ENCODE measurements around the gene ECT2L. TPM values are rescaled to one million over a fixed set of nuclear protein-coding genes. Genes with fewer than 3 reads are reported as not detected.

Gene ECT2L
- total RNA-seq, 1 donor from 2014 or later: not detected

- H3K4me1 Mint-ChIP-seq (ENCODE audit: unreplicated experiment): no peaks in the 10 kb centered on the region
- no peak for DNase-seq (ENCODE audit: low spot score)
- no peak overlapping the region for H3K27ac Mint-ChIP-seq (ENCODE audit: unreplicated experiment)
- no peaks in the 10 kb centered on the region for H3K9me3 Mint-ChIP-seq (ENCODE audit: unreplicated experiment)
- H3K4me3 Mint-ChIP-seq (ENCODE audit: unreplicated experiment): no peak overlapping the region
- H3K36me3 Mint-ChIP-seq (ENCODE audit: low read depth, unreplicated experiment): no peaks in the 10 kb centered on the region
- TF ChIP-seq CTCF (IDR thresholded peaks at IDR 0.05; ENCODE audit: unreplicated experiment): no peak
- H3K27me3 Mint-ChIP-seq (ENCODE audit: unreplicated experiment): no peaks in the 10 kb centered on the region
Observed at GRCh38 chr6:138882369-138883017, 86.6 kb downstream of the ECT2L start.

GRCh38 chr6:138885156-138885819 is 89.4 kb downstream of the ECT2L start:
- TF ChIP-seq CTCF (IDR thresholded peaks at IDR 0.05; ENCODE audit: unreplicated experiment): no peak
- H3K27me3 Mint-ChIP-seq (ENCODE audit: unreplicated experiment): no peaks in the 10 kb centered on the region
- no peaks in the 10 kb centered on the region for H3K4me1 Mint-ChIP-seq (ENCODE audit: unreplicated experiment)
- no peaks in the 10 kb centered on the region for H3K9me3 Mint-ChIP-seq (ENCODE audit: unreplicated experiment)
- no peak overlapping the region for H3K27ac Mint-ChIP-seq (ENCODE audit: unreplicated experiment)
- H3K36me3 Mint-ChIP-seq (ENCODE audit: low read depth, unreplicated experiment): no peaks in the 10 kb centered on the region
- DNase-seq (ENCODE audit: low spot score): no peak
- H3K4me3 Mint-ChIP-seq (ENCODE audit: unreplicated experiment): no peak overlapping the region

GRCh38 chr6:138891255-138891986 is 95.5 kb downstream of the ECT2L start:
- H3K9me3 Mint-ChIP-seq (ENCODE audit: unreplicated experiment): no peaks in the 10 kb centered on the region
- H3K4me1 Mint-ChIP-seq (ENCODE audit: unreplicated experiment): no peaks in the 10 kb centered on the region
- H3K27ac Mint-ChIP-seq (ENCODE audit: unreplicated experiment): no peak overlapping the region
- no peak overlapping the region for H3K4me3 Mint-ChIP-seq (ENCODE audit: unreplicated experiment)
- no peak for TF ChIP-seq CTCF (IDR thresholded peaks at IDR 0.05; ENCODE audit: unreplicated experiment)
- peaks cover 1% of the 10 kb centered on the region for H3K27me3 Mint-ChIP-seq (ENCODE audit: unreplicated experiment)
- no peak for DNase-seq (ENCODE audit: low spot score)
- no peaks in the 10 kb centered on the region for H3K36me3 Mint-ChIP-seq (ENCODE audit: low read depth, unreplicated experiment)

GRCh38 chr6:138896104-138896756 is 100.3 kb downstream of the ECT2L start:
- no peak for DNase-seq (ENCODE audit: low spot score)
- Mint-ChIP-seq H3K9me3 (ENCODE audit: unreplicated experiment) (no peaks in the 10 kb centered on the region), H3K36me3 (ENCODE audit: low read depth, unreplicated experiment) (no peaks in the 10 kb centered on the region), H3K27ac (ENCODE audit: unreplicated experiment) (no peak overlapping the region), H3K27me3 (ENCODE audit: unreplicated experiment) (peaks cover 1% of the 10 kb centered on the region), H3K4me1 (ENCODE audit: unreplicated experiment) (no peaks in the 10 kb centered on the region), H3K4me3 (ENCODE audit: unreplicated experiment) (no peak overlapping the region)
- no peak for TF ChIP-seq CTCF (IDR thresholded peaks at IDR 0.05; ENCODE audit: unreplicated experiment)

All from endothelial cell (in vitro differentiated cells).